Adrenal gland (tissue), 5 donors: Measurements from ENCODE around the gene ZCWPW1.

Experiments used
- POLR2A ChIP-seq, 2 donors: fragments of 450-650 bp; IDR thresholded peaks; one replicate each; pipeline ENCODE4 v1.6.1; 2017; ENCODE audit warnings: antibody characterized with exemption in 2 of 2, mild to moderate bottlenecking in 2 of 2, moderate library complexity in 1 of 2
- TF ChIP-seq, protein P1 (sequence below), 6 experiments: fragments of 450-650 bp in 4 of 6; fragments of 200-600 bp in 2 of 6; sonication (generic) in 1 of 6; IDR thresholded peaks; 1 replicate in 5 of 6; 2 replicates in 1 of 6; pipeline versions ENCODE4 v1.5.1 to v1.8.0; 2016 to 2021; ENCODE audit warnings: antibody characterized with exemption in 6 of 6, mild to moderate bottlenecking in 2 of 6, moderate library complexity in 1 of 6
- donor health status: DM: no; HTN: no; CAD: no.

DNA sequence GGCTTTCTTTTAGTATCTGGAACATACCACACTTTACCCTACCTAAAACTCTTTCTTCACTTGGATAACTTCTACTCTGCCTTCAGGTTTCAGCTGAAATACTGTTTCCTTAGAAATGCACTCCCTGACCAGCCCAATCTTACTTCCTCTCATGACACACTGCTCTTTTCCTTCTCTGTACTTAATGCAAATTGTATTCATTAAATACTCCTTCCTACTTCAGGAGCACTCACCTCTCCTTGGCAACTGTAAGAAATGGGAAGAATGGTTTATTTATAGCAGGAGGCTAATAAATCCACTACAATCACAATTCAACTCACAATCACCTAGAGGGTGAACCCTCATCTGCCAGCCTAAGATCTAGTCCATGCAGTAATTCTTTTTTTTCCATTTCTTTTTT, 15.2 kb downstream of the ZCWPW1 start:
- TF ChIP-seq POLR2A (IDR thresholded peaks at IDR 0.05) = no peak
- TF ChIP-seq, protein P1, sequence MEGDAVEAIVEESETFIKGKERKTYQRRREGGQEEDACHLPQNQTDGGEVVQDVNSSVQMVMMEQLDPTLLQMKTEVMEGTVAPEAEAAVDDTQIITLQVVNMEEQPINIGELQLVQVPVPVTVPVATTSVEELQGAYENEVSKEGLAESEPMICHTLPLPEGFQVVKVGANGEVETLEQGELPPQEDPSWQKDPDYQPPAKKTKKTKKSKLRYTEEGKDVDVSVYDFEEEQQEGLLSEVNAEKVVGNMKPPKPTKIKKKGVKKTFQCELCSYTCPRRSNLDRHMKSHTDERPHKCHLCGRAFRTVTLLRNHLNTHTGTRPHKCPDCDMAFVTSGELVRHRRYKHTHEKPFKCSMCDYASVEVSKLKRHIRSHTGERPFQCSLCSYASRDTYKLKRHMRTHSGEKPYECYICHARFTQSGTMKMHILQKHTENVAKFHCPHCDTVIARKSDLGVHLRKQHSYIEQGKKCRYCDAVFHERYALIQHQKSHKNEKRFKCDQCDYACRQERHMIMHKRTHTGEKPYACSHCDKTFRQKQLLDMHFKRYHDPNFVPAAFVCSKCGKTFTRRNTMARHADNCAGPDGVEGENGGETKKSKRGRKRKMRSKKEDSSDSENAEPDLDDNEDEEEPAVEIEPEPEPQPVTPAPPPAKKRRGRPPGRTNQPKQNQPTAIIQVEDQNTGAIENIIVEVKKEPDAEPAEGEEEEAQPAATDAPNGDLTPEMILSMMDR (IDR thresholded peaks at IDR 0.05) = no peak
